Upper lobe of left lung (tissue), 6 donors: ENCODE measurements around the gene HCST. TPM values are rescaled to one million over a fixed set of nuclear protein-coding genes. Genes with fewer than 3 reads are reported as not detected.

ENCODE experiments used
- ATAC-seq, 2 donors: fragments of 200-7000 bp; cut with Tn5 transposase; one replicate each; pipeline ENCODE4 v1.9.1; 2022; ENCODE audit warnings: mild to moderate bottlenecking in 2 of 2, moderate library complexity in 2 of 2; ENCODE audit not compliant: low FRiP score in 2 of 2
- DNase-seq, 2 donors: peaks; one replicate each; pipeline ENCODE4 v3.0.0-alpha.2; 2019 to 2020
- H3K27ac ChIP-seq, 4 donors: fragments of 200-600 bp; sonication (generic); one replicate each; pipeline ENCODE4 v1.5.1; 2016 to 2019
- H3K27me3 ChIP-seq, 4 donors: fragments of 200-600 bp; sonication (generic); one replicate each; pipeline ENCODE4 v1.5.1; 2017 to 2019
- H3K36me3 ChIP-seq, 4 donors: fragments of 200-600 bp; sonication (generic); one replicate each; pipeline ENCODE4 v1.5.1; 2016 to 2019
- H3K4me1 ChIP-seq, 4 donors: fragments of 200-600 bp; sonication (generic); one replicate each; pipeline ENCODE4 v1.5.1; 2018 to 2019
- H3K4me3 ChIP-seq, 4 donors: fragments of 200-600 bp; sonication (generic); one replicate each; pipeline ENCODE4 v1.5.1; 2017 to 2019; ENCODE audit warnings: mild to moderate bottlenecking in 2 of 4, moderate library complexity in 1 of 4
- H3K9me3 ChIP-seq, 4 donors: fragments of 200-600 bp; sonication (generic); one replicate each; pipeline ENCODE4 v1.5.1; 2018 to 2019
- EP300 ChIP-seq, 4 donors: sonication (generic); formaldehyde crosslinking; IDR thresholded peaks; one replicate each; pipeline ENCODE4 v1.5.1; 2017; ENCODE audit warnings: antibody characterized with exemption in 4 of 4, control low read depth in 2 of 4
- POLR2A ChIP-seq, 4 donors: fragments of 450-650 bp; IDR thresholded peaks; one replicate each; pipeline ENCODE4 v1.5.1; 2016 to 2017; ENCODE audit warnings: antibody characterized with exemption in 4 of 4, mild to moderate bottlenecking in 2 of 4
- POLR2AphosphoS5 ChIP-seq, 2 donors: sonication (generic); formaldehyde crosslinking; IDR thresholded peaks; one replicate each; pipeline ENCODE4 v1.5.1; 2017; ENCODE audit warnings: antibody characterized with exemption in 2 of 2
- WGBS, 2 donors: methylation state at CpG; one replicate each; pipeline ENCODE4 v1.1.5; 2017 to 2018; 5-methylcytosine and 5-hydroxymethylcytosine counted together
- total RNA-seq, 6 donors: library from RNA; depleted of rRNA in 4 of 6; stranded (reverse); fragments of >200 nt in 4 of 6; gene quantifications; one replicate each; pipeline versions ENCODE4 v1.1.0 to v1.2.1, GENCODE V29; 2016 to 2021
- TF ChIP-seq, protein P1 (sequence below), 6 experiments: fragments of 450-650 bp in 4 of 6; fragments of 200-600 bp in 2 of 6; sonication (generic) in 2 of 6; IDR thresholded peaks; one replicate each; pipeline ENCODE4 v1.5.1; 2016 to 2019; ENCODE audit warnings: antibody characterized with exemption in 6 of 6
- donor health status: DM: no; HTN: no; CAD: no; lungs with moderate emphysema.
- donor health status: DM: no; HTN: yes; CAD: no; lungs with severe emphysema.

Gene HCST
- total RNA-seq, 6 donors from 2014 or later, result 10.2 to 40.8 (median 19.9) TPM; not detected in 1

GRCh38 chr19:35931161-35931873, 29.0 kb downstream of the HCST start:
- ATAC-seq (peak; percentile 100), DNase-seq (peak; percentile 99 to 100)
- TF ChIP-seq POLR2A (IDR thresholded peaks at IDR 0.05), result peak in 2 of 4 donors; percentile 84 to 97
- TF ChIP-seq POLR2AphosphoS5 (IDR thresholded peaks at IDR 0.05), result peak; percentile 89 to 97
- TF ChIP-seq, protein P1, sequence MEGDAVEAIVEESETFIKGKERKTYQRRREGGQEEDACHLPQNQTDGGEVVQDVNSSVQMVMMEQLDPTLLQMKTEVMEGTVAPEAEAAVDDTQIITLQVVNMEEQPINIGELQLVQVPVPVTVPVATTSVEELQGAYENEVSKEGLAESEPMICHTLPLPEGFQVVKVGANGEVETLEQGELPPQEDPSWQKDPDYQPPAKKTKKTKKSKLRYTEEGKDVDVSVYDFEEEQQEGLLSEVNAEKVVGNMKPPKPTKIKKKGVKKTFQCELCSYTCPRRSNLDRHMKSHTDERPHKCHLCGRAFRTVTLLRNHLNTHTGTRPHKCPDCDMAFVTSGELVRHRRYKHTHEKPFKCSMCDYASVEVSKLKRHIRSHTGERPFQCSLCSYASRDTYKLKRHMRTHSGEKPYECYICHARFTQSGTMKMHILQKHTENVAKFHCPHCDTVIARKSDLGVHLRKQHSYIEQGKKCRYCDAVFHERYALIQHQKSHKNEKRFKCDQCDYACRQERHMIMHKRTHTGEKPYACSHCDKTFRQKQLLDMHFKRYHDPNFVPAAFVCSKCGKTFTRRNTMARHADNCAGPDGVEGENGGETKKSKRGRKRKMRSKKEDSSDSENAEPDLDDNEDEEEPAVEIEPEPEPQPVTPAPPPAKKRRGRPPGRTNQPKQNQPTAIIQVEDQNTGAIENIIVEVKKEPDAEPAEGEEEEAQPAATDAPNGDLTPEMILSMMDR (IDR thresholded peaks at IDR 0.05), result peak; percentile 83 to 100 (median 97)
- TF ChIP-seq EP300 (IDR thresholded peaks at IDR 0.05), result peak in 1 of 4 donors; percentile 88
- H3K4me1 ChIP-seq, result peaks cover 13 to 35% (median 20%) of the 10 kb centered on the region in 4 donors
- no peaks in the 10 kb centered on the region for H3K9me3 ChIP-seq
- peak overlapping the region; percentile 42 to 85 (median 78) for H3K27ac ChIP-seq
- no peaks in the 10 kb centered on the region for H3K36me3 ChIP-seq
- 0 to 1% methylated on average over 33 to 47 of the region's 47 CpGs for WGBS, 2 donors
- peak overlapping the region in 2 of 4 donors; percentile 9 to 24 for H3K4me3 ChIP-seq
- no peaks in the 10 kb centered on the region for H3K27me3 ChIP-seq

DNA sequence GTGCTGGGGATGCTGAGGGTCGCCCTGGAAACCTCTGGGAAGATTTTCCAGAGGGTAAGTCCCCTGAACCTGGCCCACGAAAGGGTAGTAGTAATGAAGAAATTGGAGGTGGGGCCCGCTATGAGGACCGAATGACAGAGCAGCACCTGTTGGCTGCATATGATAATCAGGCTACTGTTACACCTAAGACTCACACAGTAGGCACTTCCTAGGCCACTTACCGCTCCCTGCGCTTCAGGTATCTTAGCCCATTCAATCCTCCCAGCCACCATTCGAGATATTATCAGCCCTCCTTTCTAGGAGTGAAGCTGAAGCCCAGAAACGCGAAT, 29.5 kb downstream of the HCST start:
- TF ChIP-seq, protein P1 (IDR thresholded peaks at IDR 0.05), result peak in 1 of 6 experiments; percentile 21
- TF ChIP-seq POLR2AphosphoS5 (IDR thresholded peaks at IDR 0.05), result no peak
- Histone ChIP-seq H3K4me1 (peaks cover 13 to 40% (median 24%) of the 10 kb centered on the region in 4 donors), H3K27me3 (no peaks in the 10 kb centered on the region), H3K36me3 (no peaks in the 10 kb centered on the region), H3K27ac (peak overlapping the region in 1 of 4 donors; percentile 44), H3K4me3 (no peak overlapping the region), H3K9me3 (no peaks in the 10 kb centered on the region)
- no peak for ATAC-seq
- DNase-seq, result no peak
- 7 to 8% methylated on average over 7 to 9 of the region's 9 CpGs for whole genome bisulfite sequencing, 2 donors

GRCh38 chr19:35932291-35932936, 30.1 kb downstream of the HCST start:
- Histone ChIP-seq H3K27ac (no peak overlapping the region), H3K4me3 (no peak overlapping the region), H3K9me3 (no peaks in the 10 kb centered on the region), H3K4me1 (peaks cover 13 to 46% (median 30%) of the 10 kb centered on the region in 4 donors), H3K27me3 (no peaks in the 10 kb centered on the region), H3K36me3 (no peaks in the 10 kb centered on the region)
- DNase-seq (no peak), ATAC-seq (no peak)
- WGBS, 2 donors, result 54 to 56% methylated on average over 7 of the region's 7 CpGs
- TF ChIP-seq POLR2A (IDR thresholded peaks at IDR 0.05) (no peak), POLR2AphosphoS5 (IDR thresholded peaks at IDR 0.05) (no peak), EP300 (IDR thresholded peaks at IDR 0.05) (no peak)
- TF ChIP-seq, protein P1 (IDR thresholded peaks at IDR 0.05), result no peak

DNA sequence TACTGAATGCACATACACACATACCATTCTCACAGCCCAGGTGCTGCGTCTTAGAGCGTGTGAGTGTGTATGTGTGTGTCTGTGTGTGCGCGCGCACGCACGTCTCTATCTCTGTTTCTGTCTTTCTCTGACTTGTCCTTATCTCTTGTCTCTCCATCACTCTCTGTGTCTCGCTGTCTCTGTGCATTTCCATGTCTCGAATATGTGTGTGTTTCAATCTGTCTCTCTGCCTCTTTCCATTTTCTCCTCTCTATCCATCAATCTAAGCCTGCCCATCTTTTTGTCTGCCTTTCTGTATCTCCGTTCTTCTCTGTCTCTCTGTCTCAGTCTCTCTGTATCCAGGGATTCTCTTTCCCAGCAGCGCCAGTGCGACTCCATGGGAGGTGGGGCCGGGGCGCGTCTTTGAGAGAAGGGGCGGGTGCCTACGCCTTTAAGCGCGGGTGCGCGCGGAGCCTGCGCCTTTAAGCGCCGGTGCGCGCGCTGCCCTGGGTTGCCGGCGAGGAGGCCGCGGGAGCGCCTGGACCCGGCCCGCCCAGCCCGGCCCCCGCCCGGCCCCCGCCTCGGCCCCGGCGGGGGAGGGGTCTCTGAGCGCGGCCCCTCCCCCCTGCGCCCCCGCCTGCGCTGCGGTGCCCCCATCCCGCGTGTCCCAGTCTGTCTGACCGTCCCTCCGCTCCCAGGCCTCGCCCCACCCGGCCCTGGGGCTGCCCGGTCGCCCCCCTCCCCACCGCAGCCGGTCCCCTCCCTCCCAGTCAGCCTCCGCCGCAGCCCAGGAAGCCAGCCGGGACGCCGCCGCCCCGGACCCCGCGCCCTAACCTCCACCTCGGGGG, 33.8 kb downstream of the HCST start, which contains the start of gene LRFN3:
TSS of gene LRFN3 (plus strand) at position 464 of the 827 bp plus-strand sequence. CDS start 3,052 bp downstream, outside the sequence.
- 3 to 5% methylated on average over 26 to 28 of the region's 68 CpGs for WGBS, 2 donors
- no peak for TF ChIP-seq POLR2AphosphoS5 (IDR thresholded peaks at IDR 0.05)
- TF ChIP-seq, protein P1 (IDR thresholded peaks at IDR 0.05), result no peak
- no peak for TF ChIP-seq EP300 (IDR thresholded peaks at IDR 0.05)
- no peak for TF ChIP-seq POLR2A (IDR thresholded peaks at IDR 0.05)
- ATAC-seq (peak in 1 of 2 donors; percentile 71), DNase-seq (peak; percentile 76 to 93)
- Histone ChIP-seq H3K27ac (peak within 1 kb of the TSS; percentile 60 to 88 (median 86)), H3K9me3 (no peaks in the 10 kb centered on the region), H3K4me1 (peaks cover 6 to 44% (median 30%) of the 10 kb centered on the region in 4 donors), H3K4me3 (peak within 1 kb of the TSS; percentile 48 to 85 (median 81)), H3K27me3 (no peaks in the 10 kb centered on the region), H3K36me3 (peaks cover 2 to 15% (median 10%) of the 10 kb centered on the region in 4 donors)
